Activated T-helper 1 cell treated with anti-CD3 and anti-CD28 coated beads, Interleukin-2, amount 50 U/mL, for 16 hours (primary cell): ENCODE measurements around the gene NDOR1.
"Not testable (repeated sequence)": the region's sequence is repeated elsewhere in the genome, so short reads cannot be mapped to it uniquely, and the experiment has no call there.

ENCODE experiments used
- DNase-seq, 2 donors: peaks; one replicate each; pipeline ENCODE4 v3.0.0-alpha.2; 2020; ENCODE audit warnings: low read depth in 1 of 2, low spot score in 1 of 2

Gene NDOR1

GRCh38 chr9:137256362-137256761, 50.9 kb downstream of the NDOR1 start:
- no peak for DNase-seq

DNA sequence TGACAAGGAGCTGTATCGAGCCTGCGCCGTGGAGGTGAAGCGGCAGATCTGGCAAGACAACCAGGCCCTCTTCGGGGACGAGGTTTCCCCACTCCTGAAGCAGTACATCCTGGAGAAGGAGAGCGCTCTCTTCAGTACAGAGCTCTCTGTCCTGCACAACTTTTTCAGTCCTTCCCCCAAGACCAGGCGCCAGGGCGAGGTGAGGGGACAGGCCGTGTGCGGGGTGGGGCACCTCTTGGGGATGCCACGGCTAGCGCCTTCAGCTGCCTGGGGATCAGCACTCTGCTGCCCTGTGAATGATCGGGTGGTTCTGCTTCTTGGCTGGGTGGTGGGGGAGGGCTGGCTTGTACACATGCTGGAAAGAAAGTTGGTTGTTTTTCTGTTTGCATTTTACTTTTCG, 51.4 kb downstream of the NDOR1 start:
- DNase-seq, result no peak

DNA sequence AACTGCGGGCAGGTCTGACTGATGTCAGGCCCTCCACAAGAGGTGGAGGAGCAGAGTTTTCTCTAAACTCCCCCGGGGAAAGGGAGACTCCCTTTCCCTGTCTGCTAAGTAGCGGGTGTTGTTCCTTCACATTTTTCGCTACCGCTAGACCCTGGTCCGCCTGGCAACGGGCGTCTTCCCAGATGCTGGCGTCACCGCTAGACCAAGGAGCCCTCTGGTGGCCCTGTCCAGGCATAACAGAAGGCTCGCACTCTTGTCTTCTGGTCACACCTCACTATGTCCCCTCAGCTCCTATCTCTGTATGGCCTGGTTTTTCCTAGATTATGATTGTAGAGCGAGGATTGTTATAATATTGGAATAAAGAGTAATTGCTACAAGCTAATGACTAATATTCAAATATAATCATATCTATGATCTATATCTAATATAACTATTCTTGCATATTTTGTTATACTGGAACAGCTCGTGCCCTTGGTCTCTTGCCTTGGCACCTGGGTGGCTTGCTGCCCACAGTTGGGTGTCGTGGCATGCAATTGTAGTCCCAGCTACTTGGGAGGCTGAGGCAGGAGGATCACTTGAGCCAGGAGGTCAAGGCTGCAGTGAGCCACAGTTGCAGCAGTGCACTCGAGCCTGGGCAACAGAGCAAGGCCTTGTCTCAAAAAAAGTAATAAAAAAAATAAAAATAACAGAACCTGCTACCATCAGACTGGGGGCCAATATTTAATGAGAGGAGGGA, 56.8 kb downstream of the NDOR1 start:
- not testable (repeated sequence) for DNase-seq

DNA sequence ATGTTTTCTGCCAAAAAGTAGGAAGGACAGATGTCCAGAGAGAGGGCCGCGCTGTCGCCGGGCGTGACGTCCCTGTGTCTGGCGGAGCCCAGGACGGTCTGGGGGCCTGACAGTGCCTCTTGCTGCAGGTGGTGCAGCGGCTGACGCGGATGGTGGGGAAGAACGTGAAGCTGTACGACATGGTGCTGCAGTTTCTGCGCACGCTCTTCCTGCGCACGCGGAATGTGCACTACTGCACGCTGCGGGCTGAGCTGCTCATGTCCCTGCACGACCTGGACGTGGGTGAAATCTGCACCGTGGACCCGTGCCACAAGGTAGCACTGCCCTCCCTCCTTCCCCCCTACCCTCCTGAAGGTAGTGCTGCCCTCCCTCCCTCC, 57.4 kb downstream of the NDOR1 start:
- DNase-seq, result no peak

DNA sequence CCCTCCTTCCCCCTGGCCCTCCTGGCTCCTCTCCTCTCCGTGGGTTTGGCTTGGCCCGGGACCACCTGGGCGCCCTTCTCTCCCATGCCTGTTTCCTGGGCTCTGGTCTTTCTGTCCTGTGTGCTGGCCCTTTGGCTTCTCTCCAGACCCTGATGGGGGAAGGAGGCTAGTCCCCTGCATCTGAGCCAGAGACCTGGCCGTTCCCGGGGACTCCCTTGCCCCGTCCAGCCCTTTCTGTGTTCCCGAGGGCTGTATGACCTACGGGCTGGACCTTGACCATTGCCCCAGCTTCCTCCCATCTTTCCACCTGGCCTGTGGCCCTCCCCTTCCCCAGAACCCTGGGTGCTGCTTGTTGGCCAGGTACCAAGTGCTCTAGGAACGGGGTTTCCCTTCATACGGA, 58.0 kb downstream of the NDOR1 start:
- DNase-seq, result no peak

- no peak for DNase-seq
These were observed 58.6 kb downstream of the NDOR1 start for GRCh38 chr9:137264067-137264466.

GRCh38 chr9:137265496-137266161, 60.1 kb downstream of the NDOR1 start:
- no peak for DNase-seq

DNA sequence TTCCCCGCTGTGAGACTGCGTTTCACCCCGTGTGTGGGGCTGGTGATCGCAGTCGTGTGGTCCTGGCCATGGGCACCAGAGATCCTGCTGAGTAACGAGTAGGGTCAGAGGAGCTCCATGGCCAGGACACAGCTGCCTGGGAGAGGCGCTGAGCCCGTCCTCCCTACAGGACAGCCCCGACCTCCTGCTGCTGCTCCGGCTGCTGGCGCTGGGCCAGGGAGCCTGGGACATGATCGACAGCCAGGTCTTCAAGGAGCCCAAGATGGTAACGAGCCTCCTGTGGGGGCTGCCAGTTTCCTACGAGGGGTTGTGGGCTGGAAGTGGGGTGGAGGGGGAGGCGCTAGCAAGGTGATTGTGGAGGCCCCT, 60.6 kb downstream of the NDOR1 start:
- DNase-seq, result no peak
